Measurements from ENCODE around the gene SLC16A5. TPM values are rescaled to one million over a fixed set of nuclear protein-coding genes. Genes with fewer than 3 reads are reported as not detected.

Gene SLC16A5
- polyA plus RNA-seq, 1 donor (not counting 4 experiments of a cell fraction or from before 2014, with no cell fraction given), result 3.5 TPM

GRCh38 chr17:75082683-75083082, 5.1 kb upstream of the SLC16A5 start:
- FAIRE-seq, result no peak
- no peak overlapping the region for H3K4me2 ChIP-seq (ENCODE audit: control insufficient read depth, extremely low read depth, insufficient read depth, low read depth, low read length)

GRCh38 chr17:75084039-75084660, 3.6 kb upstream of the SLC16A5 start:
- H3K27me3 ChIP-seq (ENCODE audit: control insufficient read depth, extremely low read depth, insufficient read depth, low read length), result no peaks in the 10 kb centered on the region
- no peaks in the 10 kb centered on the region for H3K9me1 ChIP-seq (ENCODE audit: control insufficient read depth, extremely low read depth, insufficient read depth, low read length)
- no peak for DNase-seq (ENCODE audit: low read depth, low spot score)
- H3K4me3 ChIP-seq (ENCODE audit: control insufficient read depth in 2 of 3, extremely low read depth in 1 of 3, insufficient read depth in 2 of 3, low read depth in 1 of 3, low read length in 3 of 3), result no peak overlapping the region
- peaks cover 25% of the 10 kb centered on the region for H3K4me1 ChIP-seq (ENCODE audit: control insufficient read depth, extremely low read depth, insufficient read depth, low read length)
- TF ChIP-seq CTCF (optimal IDR thresholded peaks at IDR 0.05 in 1 of 3, IDR thresholded peaks at IDR 0.05 in 1 of 3, conservative IDR thresholded peaks at IDR 0.05 in 1 of 3; ENCODE audit: extremely low read depth in 1 of 3, insufficient read depth in 2 of 3, low read length in 3 of 3) (no peak), EZH2 (IDR thresholded peaks at IDR 0.05; ENCODE audit: low read length) (no peak)
- no peak for FAIRE-seq
- no peak overlapping the region for H2AFZ ChIP-seq (ENCODE audit: control insufficient read depth, low read length)
- H3K9me3 ChIP-seq (ENCODE audit: control insufficient read depth, low read depth, low read length), result no peaks in the 10 kb centered on the region
- no peaks in the 10 kb centered on the region for H3K36me3 ChIP-seq (ENCODE audit: control insufficient read depth in 2 of 2, extremely low read depth in 1 of 2, insufficient read depth in 2 of 2, low read length in 2 of 2)
- H3K9ac ChIP-seq (ENCODE audit: control insufficient read depth, extremely low read depth, insufficient read depth, low read length), result no peak overlapping the region
- no peak overlapping the region for H3K27ac ChIP-seq (ENCODE audit: control insufficient read depth, insufficient read depth, low read length)
- H4K20me1 ChIP-seq (ENCODE audit: control insufficient read depth, extremely low read depth, insufficient read depth, low read length), result no peaks in the 10 kb centered on the region
- no peaks in the 10 kb centered on the region for H3K79me2 ChIP-seq (ENCODE audit: control insufficient read depth, insufficient read depth, low read length)
- dilution Hi-C loops (cut with MboI; ENCODE audit: extremely low pct_ligation_motif_present, low sequenced_read_pairs), result no loop called here
- no peak overlapping the region for H3K4me2 ChIP-seq (ENCODE audit: control insufficient read depth, extremely low read depth, insufficient read depth, low read depth, low read length)

More at GRCh38 chr17:75082683-75083082, 5.1 kb upstream of the SLC16A5 start:
- H3K36me3 ChIP-seq (ENCODE audit: control insufficient read depth in 2 of 2, extremely low read depth in 1 of 2, insufficient read depth in 2 of 2, low read length in 2 of 2), result no peaks in the 10 kb centered on the region
- no peak overlapping the region for H3K9ac ChIP-seq (ENCODE audit: control insufficient read depth, extremely low read depth, insufficient read depth, low read length)
- H3K27ac ChIP-seq (ENCODE audit: control insufficient read depth, insufficient read depth, low read length), result no peak overlapping the region
- H3K9me3 ChIP-seq (ENCODE audit: control insufficient read depth, low read depth, low read length), result no peaks in the 10 kb centered on the region
- no peaks in the 10 kb centered on the region for H3K9me1 ChIP-seq (ENCODE audit: control insufficient read depth, extremely low read depth, insufficient read depth, low read length)
- DNase-seq (ENCODE audit: low read depth, low spot score), result no peak
- dilution Hi-C loops (cut with MboI; ENCODE audit: extremely low pct_ligation_motif_present, low sequenced_read_pairs), result no loop called here
- no peaks in the 10 kb centered on the region for H3K27me3 ChIP-seq (ENCODE audit: control insufficient read depth, extremely low read depth, insufficient read depth, low read length)
- H3K4me1 ChIP-seq (ENCODE audit: control insufficient read depth, extremely low read depth, insufficient read depth, low read length), result peaks cover 28% of the 10 kb centered on the region
- no peaks in the 10 kb centered on the region for H4K20me1 ChIP-seq (ENCODE audit: control insufficient read depth, extremely low read depth, insufficient read depth, low read length)
- H2AFZ ChIP-seq (ENCODE audit: control insufficient read depth, low read length), result no peak overlapping the region
- H3K79me2 ChIP-seq (ENCODE audit: control insufficient read depth, insufficient read depth, low read length), result no peaks in the 10 kb centered on the region
- no peak for TF ChIP-seq CTCF (optimal IDR thresholded peaks at IDR 0.05 in 1 of 3, IDR thresholded peaks at IDR 0.05 in 1 of 3, conservative IDR thresholded peaks at IDR 0.05 in 1 of 3; ENCODE audit: extremely low read depth in 1 of 3, insufficient read depth in 2 of 3, low read length in 3 of 3)
- TF ChIP-seq EZH2 (IDR thresholded peaks at IDR 0.05; ENCODE audit: low read length), result no peak
- no peak overlapping the region for H3K4me3 ChIP-seq (ENCODE audit: control insufficient read depth in 2 of 3, extremely low read depth in 1 of 3, insufficient read depth in 2 of 3, low read depth in 1 of 3, low read length in 3 of 3)
